HCT116 (cell line): Measurements from ENCODE around the gene RIMS4. TPM values are rescaled to one million over a fixed set of nuclear protein-coding genes. Genes with fewer than 3 reads are reported as not detected.

ENCODE experiments used
- ATAC-seq: fragments of 200-7000 bp; cut with Tn5 transposase; 2 replicates; pipeline ENCODE4 v1.9.1; 2020; ENCODE audit warnings: mild to moderate bottlenecking, moderate library complexity
- BruUV-seq: library from RNA; stranded (reverse); fragments of 400-500 nt; replicated peaks from 2 replicates; lab custom pipeline; 2021; lab: Mats Ljungman, UMichigan
- CTCF ChIA-PET: fragments of 300-600 bp; sonication (Branson Sonifier 250); formaldehyde crosslinking; loops from one replicate; lab custom pipeline; 2021; ENCODE audit warnings: antibody characterized with exemption; lab: Charles Lee
- POLR2A ChIA-PET: fragments of 300-600, 350-600 bp; sonication (Branson Sonifier 250); formaldehyde crosslinking; loops from one replicate; lab custom pipeline; 2021; ENCODE audit warnings: antibody characterized with exemption; lab: Charles Lee
- RAD21 ChIA-PET, 2 experiments: fragments of 300-600 bp; sonication (Branson Sonifier 250); formaldehyde crosslinking; loops; one replicate each; lab custom pipeline; 2023; ENCODE audit warnings: low total read pairs in 2 of 2; ENCODE audit not compliant: uncharacterized antibody in 2 of 2, unreplicated experiment in 2 of 2, low non-redundant PET in 1 of 2; lab: Charles Lee
- DNase-seq: peaks from one replicate; pipeline ENCODE4 v3.0.0-alpha.2; 2010; ENCODE audit warnings: low read depth, low spot score
- H2AFZ ChIP-seq: fragments of 200-600 bp; shearing (Covaris generic), sonication (generic); 2 replicates; pipeline ENCODE4 v1.6.1; 2017; ENCODE audit warnings: low read depth, mixed run types, mixed read lengths, antibody characterized with exemption, low read length; ENCODE audit not compliant: poor library complexity, severe bottlenecking
- H3K27ac ChIP-seq: 2 replicates; pipeline ENCODE4 v1.5.1; 2012; ENCODE audit warnings: low read depth, low read length
- H3K27me3 ChIP-seq: fragments of 200-600 bp; sonication (generic); 2 replicates; pipeline ENCODE4 v1.6.1; 2016; ENCODE audit warnings: mixed run types, low read length, mixed read lengths; ENCODE audit not compliant: insufficient read depth
- H3K36me3 ChIP-seq, 2 experiments: fragments of 200-500 bp in 1 of 2; fragments of 200-600 bp in 1 of 2; sonication (Bioruptor generic) in 1 of 2; sonication (generic) in 1 of 2; 2 replicates each; pipeline versions ENCODE4 v1.5.1 to v1.6.1; 2014 to 2016; ENCODE audit warnings: low read length in 2 of 2, inconsistent platforms in 1 of 2, mixed read lengths in 1 of 2, mixed run types in 1 of 2; ENCODE audit not compliant: insufficient read depth in 2 of 2, control insufficient read depth in 1 of 2
- H3K4me1 ChIP-seq, 2 experiments: fragments of 200-600 bp in 1 of 2; sonication (generic) in 1 of 2; 2 replicates each; pipeline versions ENCODE4 v1.5.1 to v1.6.1; 2012 to 2017; ENCODE audit warnings: low read length in 2 of 2, inconsistent platforms in 1 of 2, mild to moderate bottlenecking in 1 of 2, mixed read lengths in 1 of 2, mixed run types in 1 of 2, moderate library complexity in 1 of 2; ENCODE audit not compliant: insufficient read depth in 2 of 2, control insufficient read depth in 1 of 2
- H3K4me2 ChIP-seq: fragments of 200-600 bp; sonication (generic); 2 replicates; pipeline ENCODE4 v1.6.1; 2017; ENCODE audit warnings: mixed run types, low read length, mixed read lengths
- H3K4me3 ChIP-seq, 2 experiments: fragments of 200-600 bp in 1 of 2; sonication (generic) in 1 of 2; replicated peaks in 1 of 2; 2 replicates each; pipeline ENCODE4 v1.5.1; 2011 to 2016; ENCODE audit warnings: low read length in 2 of 2, control low read depth in 1 of 2, low read depth in 1 of 2, mild to moderate bottlenecking in 1 of 2, mixed read lengths in 1 of 2, mixed run types in 1 of 2
- H3K79me2 ChIP-seq: fragments of 200-600 bp; sonication (generic); 2 replicates; pipeline ENCODE4 v1.6.1; 2017; ENCODE audit warnings: mild to moderate bottlenecking, mixed run types, low read length, moderate library complexity, mixed read lengths; ENCODE audit not compliant: insufficient read depth
- H3K9ac ChIP-seq: fragments of 200-600 bp; sonication (generic); 2 replicates; pipeline ENCODE4 v1.6.1; 2016; ENCODE audit warnings: low read length, mixed read lengths
- H3K9me2 ChIP-seq: fragments of 200-600 bp; sonication (generic), shearing (Covaris generic); 2 replicates; pipeline ENCODE4 v1.6.1; 2017; ENCODE audit warnings: mixed run types, mild to moderate bottlenecking, moderate library complexity; ENCODE audit not compliant: insufficient read depth
- H3K9me3 ChIP-seq, 2 experiments: fragments of 200-500 bp in 1 of 2; fragments of 200-600 bp in 1 of 2; sonication (Bioruptor generic) in 1 of 2; sonication (generic) in 1 of 2; 2 replicates each; pipeline ENCODE4 v1.6.1; 2014 to 2017; ENCODE audit warnings: low read length in 2 of 2, mixed read lengths in 2 of 2, inconsistent platforms in 1 of 2, low read depth in 1 of 2, mild to moderate bottlenecking in 1 of 2, mixed run types in 1 of 2, moderate library complexity in 1 of 2; ENCODE audit not compliant: control insufficient read depth in 1 of 2, insufficient read depth in 1 of 2
- H4K20me1 ChIP-seq: fragments of 200-600 bp; sonication (generic), shearing (Covaris generic); 2 replicates; pipeline ENCODE4 v1.6.1; 2017; ENCODE audit warnings: mixed run types, mild to moderate bottlenecking, moderate library complexity; ENCODE audit not compliant: insufficient read depth
- EGR1 ChIP-seq: IDR thresholded peaks from 2 replicates; pipeline ENCODE4 v1.6.1; 2012; ENCODE audit warnings: low read depth
- ELF1 ChIP-seq: IDR thresholded peaks from 2 replicates; pipeline ENCODE4 v1.6.1; 2012; ENCODE audit warnings: low read depth, borderline replicate concordance
- EZH2 ChIP-seq: fragments of 200-600 bp; sonication (generic); IDR thresholded peaks from 2 replicates; pipeline ENCODE4 v1.6.1; 2017; ENCODE audit warnings: antibody characterized with exemption, mixed run types
- EZH2phosphoT487 ChIP-seq: fragments of 200-600 bp; IDR thresholded peaks from 2 replicates; pipeline ENCODE4 v1.6.1; 2018; ENCODE audit warnings: antibody characterized with exemption, borderline replicate concordance
- FOSL1 ChIP-seq: IDR thresholded peaks from 2 replicates; pipeline ENCODE4 v1.6.1; 2012; ENCODE audit warnings: low read depth
- JUND ChIP-seq: IDR thresholded peaks from 2 replicates; pipeline ENCODE4 v1.6.1; 2012
- POLR2A ChIP-seq: IDR thresholded peaks from 2 replicates; pipeline ENCODE4 v1.7.0; 2011; ENCODE audit warnings: borderline replicate concordance; ENCODE audit not compliant: insufficient read depth, insufficient read length; ENCODE audit errors: extremely low read depth
- POLR2AphosphoS5 ChIP-seq: IDR thresholded peaks from 2 replicates; pipeline ENCODE4 v1.6.1; 2011; ENCODE audit warnings: mild to moderate bottlenecking, low read depth, low read length, moderate library complexity
- RAD21 ChIP-seq: IDR thresholded peaks from 2 replicates; pipeline ENCODE4 v1.6.1; 2012; ENCODE audit warnings: low read depth, mild to moderate bottlenecking
- SIN3A ChIP-seq: IDR thresholded peaks from 2 replicates; pipeline ENCODE4 v1.6.1; 2012; ENCODE audit warnings: low read depth
- SP1 ChIP-seq: IDR thresholded peaks from 2 replicates; pipeline ENCODE4 v1.6.1; 2012; ENCODE audit warnings: low read depth
- YY1 ChIP-seq: IDR thresholded peaks from 2 replicates; pipeline ENCODE4 v1.6.1; 2011; ENCODE audit warnings: low read length, low read depth, moderate library complexity, mild to moderate bottlenecking; ENCODE audit not compliant: insufficient replicate concordance; ENCODE audit errors: extremely low read depth
- ZFX ChIP-seq: fragments of 450-650 bp; IDR thresholded peaks from 2 replicates; pipeline ENCODE4 v1.6.1; 2017
- ZNF274 ChIP-seq: fragments of 200-500 bp; sonication (Bioruptor generic); IDR thresholded peaks from 2 replicates; pipeline ENCODE4 v1.6.1; 2014; ENCODE audit warnings: mild to moderate bottlenecking, low read depth, low read length, inconsistent platforms
- intact Hi-C: fragments of 100-400 bp; cut with micrococcal nuclease; formaldehyde crosslinking; loops from 2 replicates; pipeline ENCODE4 v1.10.0; 2022
- total RNA-seq: library from RNA; stranded (reverse); gene quantifications from one replicate; pipeline ENCODE4 v1.2.1, GENCODE V29; 2021; ENCODE audit not compliant: unreplicated experiment
- TF ChIP-seq, protein P1 (sequence below): IDR thresholded peaks from 2 replicates; pipeline ENCODE4 v1.6.1; 2012
- TF ChIP-seq, protein P2 (sequence below): IDR thresholded peaks from 2 replicates; pipeline ENCODE4 v1.6.1; 2012
- TF ChIP-seq, protein P3 (sequence below), 3 experiments: fragments of 200-600 bp in 1 of 3; sonication (generic) in 1 of 3; IDR thresholded peaks in 2 of 3; conservative IDR thresholded peaks in 1 of 3; 2 replicates each; pipeline ENCODE4 v1.5.1; 2012 to 2017; ENCODE audit warnings: low read depth in 2 of 3, low read length in 2 of 3, antibody characterized with exemption in 1 of 3, borderline replicate concordance in 1 of 3, control low read depth in 1 of 3, mild to moderate bottlenecking in 1 of 3, mixed read lengths in 1 of 3, mixed run types in 1 of 3, moderate library complexity in 1 of 3; ENCODE audit not compliant: insufficient read depth in 1 of 3
- TF ChIP-seq, protein P4 (sequence below): IDR thresholded peaks from 2 replicates; pipeline ENCODE4 v1.6.1; 2011; ENCODE audit warnings: mild to moderate bottlenecking, low read length, moderate library complexity; ENCODE audit not compliant: insufficient replicate concordance; ENCODE audit errors: extremely low read depth

The RIMS4 gene
- total RNA-seq, 1 experiment from 2014 or later = 0.05 TPM

DNA sequence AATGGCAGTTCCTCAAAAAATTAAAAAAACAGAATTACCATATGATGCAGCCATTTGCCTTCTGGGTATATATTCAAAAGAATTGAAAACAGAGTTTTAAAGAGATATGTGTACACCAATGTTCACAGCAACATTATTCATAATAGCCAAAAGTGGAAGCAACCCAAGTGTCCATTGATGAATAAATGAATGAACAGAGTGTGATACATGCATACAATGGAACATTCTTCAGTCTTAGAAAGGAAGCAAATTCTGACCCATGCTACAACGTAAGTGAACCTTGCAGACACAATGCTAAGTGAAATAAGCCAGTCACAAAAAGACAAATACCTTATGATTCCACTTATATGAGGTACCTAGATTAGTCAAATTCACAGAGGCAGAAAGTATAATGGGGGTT is 40.5 kb upstream of the RIMS4 start:
- RAD21 ChIA-PET = no interaction called here
- intact Hi-C loops = no loop called here

DNA sequence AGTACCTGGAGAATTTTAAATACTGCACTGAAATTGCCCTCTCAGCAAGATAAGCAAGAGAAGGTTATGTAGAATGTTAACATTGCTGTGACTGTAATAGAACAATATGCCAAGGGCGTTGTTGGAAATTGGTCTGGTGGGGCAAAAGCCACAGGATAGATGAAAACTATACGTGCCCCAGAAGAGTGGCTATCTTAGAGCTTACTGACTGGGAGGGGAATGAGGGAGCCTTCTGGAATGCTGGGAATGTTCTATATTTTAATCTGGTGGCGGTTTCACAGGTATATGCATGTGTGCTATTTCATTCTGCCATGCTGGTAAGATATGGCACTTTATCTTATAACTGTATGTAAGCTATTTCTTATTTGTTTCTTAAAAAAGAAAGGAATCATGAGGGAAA is 39.9 kb upstream of the RIMS4 start:
- ATAC-seq (no peak), DNase-seq (no peak)
- no peak overlapping the region for H3K4me2 ChIP-seq
- H3K9me2 ChIP-seq = no peaks in the 10 kb centered on the region
- BruUV-seq = no TSS peak
- H3K9me3 ChIP-seq = no peaks in the 10 kb centered on the region
- H3K4me1 ChIP-seq = no peaks in the 10 kb centered on the region
- RAD21 ChIA-PET = no interaction called here
- POLR2A ChIA-PET = no interaction called here
- H4K20me1 ChIP-seq = no peaks in the 10 kb centered on the region
- no peaks in the 10 kb centered on the region for H3K36me3 ChIP-seq
- intact Hi-C loops = no loop called here
- no peaks in the 10 kb centered on the region for H3K27me3 ChIP-seq
- H3K9ac ChIP-seq = no peak overlapping the region
- CTCF ChIA-PET = no interaction called here
- TF ChIP-seq RAD21 (no peak), EZH2phosphoT487 (no peak), YY1 (no peak), FOSL1 (no peak), POLR2A (no peak), ZNF274 (no peak), EZH2 (no peak), ELF1 (no peak), JUND (no peak), EGR1 (no peak), ZFX (no peak), SIN3A (no peak), POLR2AphosphoS5 (no peak), SP1 (no peak)
- TF ChIP-seq, protein P1, sequence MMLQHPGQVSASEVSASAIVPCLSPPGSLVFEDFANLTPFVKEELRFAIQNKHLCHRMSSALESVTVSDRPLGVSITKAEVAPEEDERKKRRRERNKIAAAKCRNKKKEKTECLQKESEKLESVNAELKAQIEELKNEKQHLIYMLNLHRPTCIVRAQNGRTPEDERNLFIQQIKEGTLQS = no peak
- TF ChIP-seq, protein P2, sequence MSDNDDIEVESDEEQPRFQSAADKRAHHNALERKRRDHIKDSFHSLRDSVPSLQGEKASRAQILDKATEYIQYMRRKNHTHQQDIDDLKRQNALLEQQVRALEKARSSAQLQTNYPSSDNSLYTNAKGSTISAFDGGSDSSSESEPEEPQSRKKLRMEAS = no peak
- TF ChIP-seq, protein P3, sequence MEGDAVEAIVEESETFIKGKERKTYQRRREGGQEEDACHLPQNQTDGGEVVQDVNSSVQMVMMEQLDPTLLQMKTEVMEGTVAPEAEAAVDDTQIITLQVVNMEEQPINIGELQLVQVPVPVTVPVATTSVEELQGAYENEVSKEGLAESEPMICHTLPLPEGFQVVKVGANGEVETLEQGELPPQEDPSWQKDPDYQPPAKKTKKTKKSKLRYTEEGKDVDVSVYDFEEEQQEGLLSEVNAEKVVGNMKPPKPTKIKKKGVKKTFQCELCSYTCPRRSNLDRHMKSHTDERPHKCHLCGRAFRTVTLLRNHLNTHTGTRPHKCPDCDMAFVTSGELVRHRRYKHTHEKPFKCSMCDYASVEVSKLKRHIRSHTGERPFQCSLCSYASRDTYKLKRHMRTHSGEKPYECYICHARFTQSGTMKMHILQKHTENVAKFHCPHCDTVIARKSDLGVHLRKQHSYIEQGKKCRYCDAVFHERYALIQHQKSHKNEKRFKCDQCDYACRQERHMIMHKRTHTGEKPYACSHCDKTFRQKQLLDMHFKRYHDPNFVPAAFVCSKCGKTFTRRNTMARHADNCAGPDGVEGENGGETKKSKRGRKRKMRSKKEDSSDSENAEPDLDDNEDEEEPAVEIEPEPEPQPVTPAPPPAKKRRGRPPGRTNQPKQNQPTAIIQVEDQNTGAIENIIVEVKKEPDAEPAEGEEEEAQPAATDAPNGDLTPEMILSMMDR (IDR thresholded peaks at IDR 0.05 in 2 of 3, conservative IDR thresholded peaks at IDR 0.05 in 1 of 3; ENCODE audit: borderline replicate concordance in 1 of 3, insufficient read depth in 1 of 3, low read depth in 2 of 3, low read length in 2 of 3) = no peak
- TF ChIP-seq, protein P4, sequence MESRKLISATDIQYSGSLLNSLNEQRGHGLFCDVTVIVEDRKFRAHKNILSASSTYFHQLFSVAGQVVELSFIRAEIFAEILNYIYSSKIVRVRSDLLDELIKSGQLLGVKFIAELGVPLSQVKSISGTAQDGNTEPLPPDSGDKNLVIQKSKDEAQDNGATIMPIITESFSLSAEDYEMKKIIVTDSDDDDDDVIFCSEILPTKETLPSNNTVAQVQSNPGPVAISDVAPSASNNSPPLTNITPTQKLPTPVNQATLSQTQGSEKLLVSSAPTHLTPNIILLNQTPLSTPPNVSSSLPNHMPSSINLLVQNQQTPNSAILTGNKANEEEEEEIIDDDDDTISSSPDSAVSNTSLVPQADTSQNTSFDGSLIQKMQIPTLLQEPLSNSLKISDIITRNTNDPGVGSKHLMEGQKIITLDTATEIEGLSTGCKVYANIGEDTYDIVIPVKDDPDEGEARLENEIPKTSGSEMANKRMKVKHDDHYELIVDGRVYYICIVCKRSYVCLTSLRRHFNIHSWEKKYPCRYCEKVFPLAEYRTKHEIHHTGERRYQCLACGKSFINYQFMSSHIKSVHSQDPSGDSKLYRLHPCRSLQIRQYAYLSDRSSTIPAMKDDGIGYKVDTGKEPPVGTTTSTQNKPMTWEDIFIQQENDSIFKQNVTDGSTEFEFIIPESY = no peak
- no peak overlapping the region for H3K4me3 ChIP-seq
- H3K79me2 ChIP-seq = no peaks in the 10 kb centered on the region
- H3K27ac ChIP-seq = no peak overlapping the region
- H2AFZ ChIP-seq = no peak overlapping the region

More for the DNA sequence above, 40.5 kb upstream of the RIMS4 start:
- no peak overlapping the region for H2AFZ ChIP-seq
- no peaks in the 10 kb centered on the region for H3K27me3 ChIP-seq
- POLR2A ChIA-PET = no interaction called here
- H3K4me1 ChIP-seq = no peaks in the 10 kb centered on the region
- no peaks in the 10 kb centered on the region for H3K9me2 ChIP-seq
- H3K4me2 ChIP-seq = no peak overlapping the region
- H3K27ac ChIP-seq = no peak overlapping the region
- no peaks in the 10 kb centered on the region for H4K20me1 ChIP-seq
- no peaks in the 10 kb centered on the region for H3K36me3 ChIP-seq
- no TSS peak for BruUV-seq
- DNase-seq (no peak), ATAC-seq (no peak)
- no peaks in the 10 kb centered on the region for H3K9me3 ChIP-seq
- H3K9ac ChIP-seq = no peak overlapping the region
- H3K79me2 ChIP-seq = no peaks in the 10 kb centered on the region
- CTCF ChIA-PET = no interaction called here
- no peak overlapping the region for H3K4me3 ChIP-seq
- TF ChIP-seq ELF1 = no peak
- no peak for TF ChIP-seq EGR1
- TF ChIP-seq EZH2 = no peak
- TF ChIP-seq POLR2A = no peak
